H9 (cell line): ENCODE measurements around the gene DCTN2. TPM values are rescaled to one million over a fixed set of nuclear protein-coding genes. Genes with fewer than 3 reads are reported as not detected.
"Not testable (repeated sequence)": the region's sequence is repeated elsewhere in the genome, so short reads cannot be mapped to it uniquely, and the experiment has no call there.

Source experiments
- DNase-seq: peaks from one replicate; pipeline ENCODE4 v3.0.0-alpha.2; 2017
- H2AFZ ChIP-seq: one replicate; pipeline ENCODE4 v1.6.1; 2013; ENCODE audit warnings: mild to moderate bottlenecking, low read length, control low read depth, moderate library complexity
- H2AK5ac ChIP-seq: 2 replicates; pipeline ENCODE4 v1.6.1; 2013; ENCODE audit warnings: low read length, control low read depth, mixed read lengths; ENCODE audit not compliant: insufficient read length
- H2BK120ac ChIP-seq: one replicate; pipeline ENCODE4 v1.6.1; 2013; ENCODE audit warnings: low read depth, mild to moderate bottlenecking, low read length, control low read depth, inconsistent platforms; ENCODE audit not compliant: poor library complexity, severe bottlenecking
- H2BK12ac ChIP-seq: 2 replicates; pipeline ENCODE4 v1.6.1; 2013; ENCODE audit warnings: low read length, control low read depth, mixed read lengths, low read depth; ENCODE audit not compliant: insufficient read length
- H2BK15ac ChIP-seq: 2 replicates; pipeline ENCODE4 v1.6.1; 2013; ENCODE audit warnings: low read depth, low read length, control low read depth
- H2BK20ac ChIP-seq: one replicate; pipeline ENCODE4 v1.6.1; 2013; ENCODE audit warnings: low read depth, mild to moderate bottlenecking, low read length, control low read depth, inconsistent platforms; ENCODE audit not compliant: poor library complexity, severe bottlenecking
- H2BK5ac ChIP-seq: 2 replicates; pipeline ENCODE4 v1.6.1; 2013; ENCODE audit warnings: low read length, control low read depth, mixed read lengths; ENCODE audit not compliant: insufficient read length
- H3K14ac ChIP-seq: 2 replicates; pipeline ENCODE4 v1.6.1; 2013; ENCODE audit warnings: low read length, control low read depth; ENCODE audit not compliant: insufficient read depth
- H3K18ac ChIP-seq: 2 replicates; pipeline ENCODE4 v1.6.1; 2013; ENCODE audit warnings: low read depth, mild to moderate bottlenecking, mixed read lengths, low read length, control low read depth; ENCODE audit not compliant: insufficient read length
- H3K23ac ChIP-seq: 2 replicates; pipeline ENCODE4 v1.6.1; 2013; ENCODE audit warnings: low read length, control low read depth, mixed read lengths, low read depth; ENCODE audit not compliant: insufficient read length
- H3K23me2 ChIP-seq: 2 replicates; pipeline ENCODE4 v1.6.1; 2013; ENCODE audit warnings: low read depth, mild to moderate bottlenecking, mixed read lengths, low read length, control low read depth; ENCODE audit not compliant: insufficient read length, poor library complexity, severe bottlenecking
- H3K27ac ChIP-seq: 2 replicates; pipeline ENCODE4 v1.5.1; 2013; ENCODE audit warnings: low read length, control low read depth, mixed read lengths, low read depth; ENCODE audit not compliant: insufficient read length
- H3K27me3 ChIP-seq: 2 replicates; pipeline ENCODE4 v1.6.1; 2013; ENCODE audit warnings: low read length, control low read depth, inconsistent platforms; ENCODE audit not compliant: insufficient read depth
- H3K4ac ChIP-seq: 2 replicates; pipeline ENCODE4 v1.6.1; 2013; ENCODE audit warnings: low read depth, mild to moderate bottlenecking, control low read depth, inconsistent platforms, low read length, moderate library complexity
- H3K4me1 ChIP-seq: 2 replicates; pipeline ENCODE4 v1.6.1; 2013; ENCODE audit warnings: low read length, control low read depth, inconsistent platforms; ENCODE audit not compliant: insufficient read depth
- H3K4me2 ChIP-seq: 2 replicates; pipeline ENCODE4 v1.6.1; 2013; ENCODE audit warnings: low read length, control low read depth, mixed read lengths; ENCODE audit not compliant: insufficient read length, insufficient read depth
- H3K56ac ChIP-seq: 2 replicates; pipeline ENCODE4 v1.6.1; 2013; ENCODE audit warnings: low read depth, mild to moderate bottlenecking, mixed read lengths, low read length, control low read depth; ENCODE audit not compliant: insufficient read length
- H3K79me1 ChIP-seq: 2 replicates; pipeline ENCODE4 v1.6.1; 2013; ENCODE audit warnings: low read depth, mild to moderate bottlenecking, moderate library complexity, low read length, control low read depth, inconsistent platforms; ENCODE audit not compliant: insufficient read depth, poor library complexity, severe bottlenecking
- H3K79me2 ChIP-seq: 2 replicates; pipeline ENCODE4 v1.6.1; 2013; ENCODE audit warnings: low read length, control low read depth, inconsistent platforms; ENCODE audit not compliant: insufficient read depth
- H3K9ac ChIP-seq: 2 replicates; pipeline ENCODE4 v1.6.1; 2013; ENCODE audit warnings: low read length, control low read depth, mixed read lengths; ENCODE audit not compliant: insufficient read length; ENCODE audit errors: extremely low read depth
- H3K9me3 ChIP-seq: one replicate; pipeline ENCODE4 v1.6.1; 2013; ENCODE audit warnings: low read depth, low read length, inconsistent platforms; ENCODE audit not compliant: control insufficient read depth
- H3T11ph ChIP-seq: one replicate; pipeline ENCODE4 v1.6.1; 2013; ENCODE audit warnings: mild to moderate bottlenecking, low read length, control low read depth, inconsistent platforms
- H4K20me1 ChIP-seq: one replicate; pipeline ENCODE4 v1.6.1; 2013; ENCODE audit not compliant: control insufficient read depth, insufficient read length, insufficient read depth
- H4K5ac ChIP-seq: 2 replicates; pipeline ENCODE4 v1.6.1; 2013; ENCODE audit warnings: low read depth, mild to moderate bottlenecking, mixed read lengths, low read length, control low read depth; ENCODE audit not compliant: insufficient read length
- H4K8ac ChIP-seq: replicated peaks from 2 replicates; pipeline ENCODE4 v1.6.1; 2013; ENCODE audit warnings: low read length, control low read depth, mixed read lengths, low read depth; ENCODE audit not compliant: insufficient read length
- H4K91ac ChIP-seq: 2 replicates; pipeline ENCODE4 v1.6.1; 2013; ENCODE audit warnings: low read depth, mild to moderate bottlenecking, moderate library complexity, mixed read lengths, low read length, control low read depth; ENCODE audit not compliant: insufficient read length
- H3K27ac Mint-ChIP-seq, 3 experiments: 2 replicates in 2 of 3; 3 replicates in 1 of 3; pipeline ENCODE4 v1.8.0; 2020 to 2021; ENCODE audit warnings: mixed read lengths in 3 of 3, mild to moderate bottlenecking in 1 of 3, moderate library complexity in 1 of 3
- H3K27me3 Mint-ChIP-seq: 2 replicates; pipeline ENCODE4 v1.8.0; 2021; ENCODE audit warnings: low read depth, mild to moderate bottlenecking, moderate library complexity, mixed read lengths
- H3K36me3 Mint-ChIP-seq, 3 experiments: 2 replicates in 2 of 3; 3 replicates in 1 of 3; pipeline ENCODE4 v1.8.0; 2020 to 2021; ENCODE audit warnings: low read depth in 3 of 3, mixed read lengths in 3 of 3; ENCODE audit not compliant: insufficient read depth in 1 of 3
- H3K4me1 Mint-ChIP-seq, 2 experiments: 2 replicates each; pipeline ENCODE4 v1.8.0; 2020; ENCODE audit warnings: mixed read lengths in 2 of 2
- H3K4me3 Mint-ChIP-seq, 2 experiments: 2 replicates in 1 of 2; 3 replicates in 1 of 2; pipeline ENCODE4 v1.8.0; 2020 to 2021; ENCODE audit warnings: mild to moderate bottlenecking in 2 of 2, mixed read lengths in 2 of 2, moderate library complexity in 1 of 2
- H3K9me3 Mint-ChIP-seq, 2 experiments: 2 replicates in 1 of 2; 3 replicates in 1 of 2; pipeline ENCODE4 v1.8.0; 2020; ENCODE audit warnings: mild to moderate bottlenecking in 2 of 2, mixed read lengths in 2 of 2, moderate library complexity in 1 of 2
- WGBS: extraction: QIAGEN DNeasy Blood & Tissue Kit; methylation state at CpG from one replicate; pipeline ENCODE4 v1.1.7; 2013; ENCODE audit warnings: missing lambda C conversion rate, low lambda C conversion rate, mixed read lengths; ENCODE audit not compliant: insufficient read length; ENCODE audit errors: extremely low coverage; 5-methylcytosine and 5-hydroxymethylcytosine counted together
- total RNA-seq: library from RNA; stranded (reverse); gene quantifications from 2 replicates; pipeline ENCODE4 v1.2.1, GENCODE V29; 2021
- TF ChIP-seq, protein P1 (sequence below): fragments of 200-600 bp; sonication (generic); conservative IDR thresholded peaks from 3 replicates; pipeline ENCODE4 v1.8.0; 2021; ENCODE audit warnings: antibody characterized with exemption, mild to moderate bottlenecking

DCTN2 gene
- total RNA-seq, 1 experiment from 2014 or later = 97.7 TPM

DNA sequence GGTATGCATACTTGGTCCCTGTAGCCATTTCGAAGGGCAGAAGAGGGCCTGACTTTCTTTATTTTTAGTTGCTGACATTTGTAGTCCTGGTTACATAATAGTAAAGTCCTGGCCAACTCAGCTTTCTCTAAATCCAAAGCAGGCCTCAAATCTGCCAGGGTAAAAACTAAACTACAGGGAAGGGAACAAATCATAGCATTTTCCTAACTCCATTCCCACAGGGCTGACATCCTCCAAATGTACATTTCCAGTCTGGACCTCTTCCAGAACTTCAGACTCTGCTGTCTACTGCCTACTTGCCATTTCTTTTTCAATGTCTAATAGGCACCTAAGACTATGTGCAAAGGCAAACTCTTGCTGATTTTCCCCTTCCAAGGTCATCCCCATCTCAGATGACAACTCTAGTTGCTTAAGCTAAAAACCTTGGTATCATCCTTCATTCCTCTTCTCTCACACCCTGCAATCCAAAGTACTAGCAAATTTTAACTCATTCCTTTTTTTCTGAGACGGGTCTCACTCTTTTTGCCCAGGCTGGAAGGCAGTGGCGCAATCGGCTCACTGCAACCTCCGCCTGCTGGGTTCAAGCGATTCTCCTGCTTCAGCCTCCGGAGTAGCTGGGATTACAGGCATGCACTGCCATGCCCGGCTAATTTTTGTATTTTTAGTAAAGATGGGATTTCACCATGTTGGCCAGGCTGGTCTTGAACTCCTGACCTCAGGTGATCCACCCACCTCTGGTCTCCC is 28.6 kb downstream of the DCTN2 start:
- H2AFZ ChIP-seq = no peak overlapping the region
- H3K9ac ChIP-seq = no peak overlapping the region
- peak overlapping the region in 2 of 3 experiments; percentile 69 to 77; a peak in 4 of 7 replicates for H3K27ac Mint-ChIP-seq

DNA sequence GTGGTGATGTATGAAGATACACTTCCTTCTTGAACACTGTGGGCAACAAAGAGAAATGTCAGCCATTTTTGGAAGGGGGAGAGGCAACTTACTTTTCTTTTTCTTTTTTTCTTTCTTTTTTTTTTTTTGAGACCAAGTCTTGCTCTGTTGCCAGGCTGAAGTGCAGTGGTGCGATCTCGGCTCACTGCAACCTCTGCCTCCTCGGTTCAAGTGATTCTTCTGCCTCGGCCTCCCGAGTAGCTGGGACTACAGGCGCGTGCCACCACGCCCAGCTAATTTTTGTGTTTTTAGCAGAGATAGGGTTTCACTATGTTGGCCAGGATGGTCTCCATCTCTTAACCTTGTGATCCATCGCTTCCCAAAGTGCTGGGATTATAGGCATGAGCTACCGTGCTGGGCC is 29.3 kb downstream of the DCTN2 start:
- not testable (repeated sequence) for H3K18ac ChIP-seq, H3K4me2 ChIP-seq, H3K9me3 ChIP-seq, H3K9ac ChIP-seq, H3K9me3 Mint-ChIP-seq, H2BK120ac ChIP-seq, H3T11ph ChIP-seq, H4K20me1 ChIP-seq, H3K27ac ChIP-seq, H3K23ac ChIP-seq, H3K14ac ChIP-seq, H4K91ac ChIP-seq, H2BK12ac ChIP-seq, H2BK15ac ChIP-seq, H3K4me1 ChIP-seq, DNase-seq, H3K4ac ChIP-seq, H4K8ac ChIP-seq, H3K79me2 ChIP-seq, H3K56ac ChIP-seq, H2BK20ac ChIP-seq, H3K79me1 ChIP-seq, H2AFZ ChIP-seq, H3K27me3 ChIP-seq, H3K27me3 Mint-ChIP-seq, H2AK5ac ChIP-seq, H4K5ac ChIP-seq, H2BK5ac ChIP-seq
- WGBS = no CpG with 5 or more reads among the region's 10 CpGs
- peaks cover 15% of the 10 kb centered on the region for H3K23me2 ChIP-seq
- H3K4me1 Mint-ChIP-seq = peaks cover 22 to 29% of the 10 kb centered on the region in 2 experiments
- H3K36me3 Mint-ChIP-seq = peaks cover 51 to 66% (median 63%) of the 10 kb centered on the region in 3 experiments
- H3K4me3 Mint-ChIP-seq = peak overlapping the region in 1 of 2 experiments; percentile 56; a peak in 1 of 5 replicates
- peak overlapping the region in 2 of 3 experiments; percentile 31 to 78; a peak in 2 of 7 replicates for H3K27ac Mint-ChIP-seq

More for the DNA sequence above, 28.6 kb downstream of the DCTN2 start:
- Histone ChIP-seq H2BK5ac (no peak overlapping the region), H3K79me2 (0 out of 2 replicates have a peak, but pooled peaks cover 1% of the 10 kb centered on the region), H3K4me1 (peaks cover 3% of the 10 kb centered on the region; the same call in 1 of the 2 replicates), H3K9me3 (no peaks in the 10 kb centered on the region), H2BK20ac (no peak overlapping the region), H4K5ac (no peak overlapping the region), H3K27me3 (no peaks in the 10 kb centered on the region), H3K4ac (no peak overlapping the region), H3K56ac (no peak overlapping the region), H3K23me2 (peaks cover 19% of the 10 kb centered on the region), H2BK12ac (no peak overlapping the region), H3K18ac (no peak overlapping the region), H4K20me1 (no peaks in the 10 kb centered on the region), H2BK120ac (no peak overlapping the region), H2AK5ac (no peak overlapping the region), H3T11ph (no peak overlapping the region), H2BK15ac (no peak overlapping the region), H3K27ac (no peak overlapping the region), H3K23ac (no peak overlapping the region), H3K14ac (no peak overlapping the region), H4K8ac (no peak overlapping the region), H4K91ac (no peak overlapping the region), H3K4me2 (no peak overlapping the region), H3K79me1 (no peaks in the 10 kb centered on the region)
- TF ChIP-seq, protein P1, sequence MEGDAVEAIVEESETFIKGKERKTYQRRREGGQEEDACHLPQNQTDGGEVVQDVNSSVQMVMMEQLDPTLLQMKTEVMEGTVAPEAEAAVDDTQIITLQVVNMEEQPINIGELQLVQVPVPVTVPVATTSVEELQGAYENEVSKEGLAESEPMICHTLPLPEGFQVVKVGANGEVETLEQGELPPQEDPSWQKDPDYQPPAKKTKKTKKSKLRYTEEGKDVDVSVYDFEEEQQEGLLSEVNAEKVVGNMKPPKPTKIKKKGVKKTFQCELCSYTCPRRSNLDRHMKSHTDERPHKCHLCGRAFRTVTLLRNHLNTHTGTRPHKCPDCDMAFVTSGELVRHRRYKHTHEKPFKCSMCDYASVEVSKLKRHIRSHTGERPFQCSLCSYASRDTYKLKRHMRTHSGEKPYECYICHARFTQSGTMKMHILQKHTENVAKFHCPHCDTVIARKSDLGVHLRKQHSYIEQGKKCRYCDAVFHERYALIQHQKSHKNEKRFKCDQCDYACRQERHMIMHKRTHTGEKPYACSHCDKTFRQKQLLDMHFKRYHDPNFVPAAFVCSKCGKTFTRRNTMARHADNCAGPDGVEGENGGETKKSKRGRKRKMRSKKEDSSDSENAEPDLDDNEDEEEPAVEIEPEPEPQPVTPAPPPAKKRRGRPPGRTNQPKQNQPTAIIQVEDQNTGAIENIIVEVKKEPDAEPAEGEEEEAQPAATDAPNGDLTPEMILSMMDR = no peak
- H3K27me3 Mint-ChIP-seq = no peaks in the 10 kb centered on the region; the same call in 1 of the 2 replicates
- peaks cover 25 to 32% of the 10 kb centered on the region in 2 experiments for H3K4me1 Mint-ChIP-seq
- peak overlapping the region; percentile 93 to 96; a peak in 4 of 5 replicates for H3K4me3 Mint-ChIP-seq
- DNase-seq = no peak
- H3K36me3 Mint-ChIP-seq = peaks cover 45 to 60% (median 57%) of the 10 kb centered on the region in 3 experiments
- H3K9me3 Mint-ChIP-seq = no peaks in the 10 kb centered on the region
- WGBS = no CpG with 5 or more reads among the region's 8 CpGs
